ENCODE measurements around the gene CNNM2. TPM values are rescaled to one million over a fixed set of nuclear protein-coding genes. Genes with fewer than 3 reads are reported as not detected.

CNNM2 gene
- 7.2 and 9.7 TPM in 2 replicates for total RNA-seq (2014; rRNA removed)
- Bru-seq, nascent RNA: percentile 55 among the genes with signal in this experiment
- BruChase-seq, experiment 1, labeled RNA remaining after a 6-hour chase: percentile 52 among the genes with signal in this experiment
- BruChase-seq, experiment 2, labeled RNA remaining after a 2-hour chase: percentile 49 among the genes with signal in this experiment
- long read RNA-seq, full-length matches to known transcripts: 7 of 14 reads
- long read RNA-seq, partial matches to known transcripts: 3 of 14 reads
- long read RNA-seq, other reads (novel, unspliced or antisense): 4 of 14 reads

DNA sequence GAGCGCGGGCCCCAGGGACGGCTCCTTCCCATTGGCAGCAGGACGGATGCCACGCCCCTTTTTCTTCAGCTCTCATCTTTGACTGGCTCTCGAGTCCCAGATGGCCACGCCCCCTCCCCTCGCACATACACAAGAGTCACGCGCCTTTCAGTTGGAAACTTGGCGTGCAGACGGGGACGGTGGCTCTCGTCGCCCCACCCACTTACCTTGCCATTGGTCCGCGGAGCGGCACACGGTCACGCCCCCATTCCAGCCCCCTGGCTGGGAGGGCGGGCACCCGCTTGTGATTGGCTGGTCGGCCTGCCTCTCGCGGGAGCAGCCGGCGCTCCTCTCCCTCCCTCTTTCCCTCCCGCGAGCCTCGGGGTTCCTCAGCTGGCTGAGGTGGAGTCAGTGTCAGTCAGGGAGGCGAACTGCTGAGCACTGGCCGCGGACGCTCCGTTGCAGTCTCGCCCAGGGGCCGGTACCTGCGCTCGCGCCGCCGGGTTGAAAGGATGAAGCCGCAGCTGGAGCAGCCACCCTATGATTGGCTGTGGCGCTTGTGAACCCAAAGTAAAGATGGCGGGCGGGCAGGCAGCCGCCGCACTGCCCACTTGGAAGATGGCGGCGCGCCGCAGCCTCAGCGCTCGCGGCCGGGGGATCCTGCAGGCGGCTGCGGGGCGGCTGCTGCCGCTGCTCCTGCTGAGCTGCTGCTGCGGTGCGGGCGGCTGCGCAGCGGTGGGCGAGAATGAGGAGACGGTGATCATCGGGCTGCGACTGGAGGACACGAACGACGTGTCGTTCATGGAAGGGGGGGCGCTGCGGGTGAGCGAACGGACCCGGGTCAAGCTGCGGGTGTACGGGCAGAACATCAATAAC is at the start of gene CNNM2:
TSS of gene CNNM2 (plus strand) at position 333 of the 855 bp plus-strand sequence. CDS start at position 520, 187 bp downstream.
- Histone ChIP-seq H3F3A (ENCODE audit: low read length, unreplicated experiment) (no peaks in the 10 kb centered on the region), H3K9ac (ENCODE audit: low read length) (peak within 1 kb of the TSS; percentile 66), H3K36me3 (ENCODE audit: low read depth, low read length) (no peaks in the 10 kb centered on the region), H3K4me2 (ENCODE audit: low read length) (peak within 1 kb of the TSS; percentile 99), H3K27ac (ENCODE audit: low read length) (no peak within 1 kb of the TSS), H3K9me3 (ENCODE audit: low read length) (no peaks in the 10 kb centered on the region), H3K9me2 (replicated peaks; ENCODE audit: low read length) (no peaks in the 10 kb centered on the region), H3K79me2 (ENCODE audit: low read length) (peaks cover 22% of the 10 kb centered on the region), H4K20me1 (ENCODE audit: low read length) (no peaks in the 10 kb centered on the region), H3K4me1 (ENCODE audit: insufficient read depth, low read length) (peaks cover 22% of the 10 kb centered on the region), H3K4me3 (ENCODE audit: low read length) (peak within 1 kb of the TSS; percentile 85), H3K27me3 (ENCODE audit: low read length) (no peaks in the 10 kb centered on the region), H2AFZ (ENCODE audit: low read length) (peak within 1 kb of the TSS; percentile 96)
- BruUV-seq (replicated peaks): no TSS peak
- ATAC-seq (peak; percentile 89), DNase-seq (peak; percentile 98)
- TF ChIP-seq, protein P1, sequence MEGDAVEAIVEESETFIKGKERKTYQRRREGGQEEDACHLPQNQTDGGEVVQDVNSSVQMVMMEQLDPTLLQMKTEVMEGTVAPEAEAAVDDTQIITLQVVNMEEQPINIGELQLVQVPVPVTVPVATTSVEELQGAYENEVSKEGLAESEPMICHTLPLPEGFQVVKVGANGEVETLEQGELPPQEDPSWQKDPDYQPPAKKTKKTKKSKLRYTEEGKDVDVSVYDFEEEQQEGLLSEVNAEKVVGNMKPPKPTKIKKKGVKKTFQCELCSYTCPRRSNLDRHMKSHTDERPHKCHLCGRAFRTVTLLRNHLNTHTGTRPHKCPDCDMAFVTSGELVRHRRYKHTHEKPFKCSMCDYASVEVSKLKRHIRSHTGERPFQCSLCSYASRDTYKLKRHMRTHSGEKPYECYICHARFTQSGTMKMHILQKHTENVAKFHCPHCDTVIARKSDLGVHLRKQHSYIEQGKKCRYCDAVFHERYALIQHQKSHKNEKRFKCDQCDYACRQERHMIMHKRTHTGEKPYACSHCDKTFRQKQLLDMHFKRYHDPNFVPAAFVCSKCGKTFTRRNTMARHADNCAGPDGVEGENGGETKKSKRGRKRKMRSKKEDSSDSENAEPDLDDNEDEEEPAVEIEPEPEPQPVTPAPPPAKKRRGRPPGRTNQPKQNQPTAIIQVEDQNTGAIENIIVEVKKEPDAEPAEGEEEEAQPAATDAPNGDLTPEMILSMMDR (conservative IDR thresholded peaks at IDR 0.05; ENCODE audit: low read depth, low read length): no peak
- TF ChIP-seq EZH2 (IDR thresholded peaks at IDR 0.05; ENCODE audit: low read length, unreplicated experiment): no peak
- no peak for TF ChIP-seq EZH2phosphoT487 (IDR thresholded peaks at IDR 0.05; ENCODE audit: borderline replicate concordance, low read length)
- ChIA-PET CTCF (no interaction called here), POLR2A (ENCODE audit: unreplicated experiment) (interaction anchor here (0.6 to 0.7 kb wide), 2 partner anchors 123 to 150 kb away, joined by 3 to 4 read pairs; no protein-coding TSS in a partner anchor)
- intact Hi-C loops (cut with micrococcal nuclease): loop anchor here (1.0 to 2.0 kb wide), 3 partner anchors 136 to 327 kb away; partner anchors contain the start of gene RPEL1

DNA sequence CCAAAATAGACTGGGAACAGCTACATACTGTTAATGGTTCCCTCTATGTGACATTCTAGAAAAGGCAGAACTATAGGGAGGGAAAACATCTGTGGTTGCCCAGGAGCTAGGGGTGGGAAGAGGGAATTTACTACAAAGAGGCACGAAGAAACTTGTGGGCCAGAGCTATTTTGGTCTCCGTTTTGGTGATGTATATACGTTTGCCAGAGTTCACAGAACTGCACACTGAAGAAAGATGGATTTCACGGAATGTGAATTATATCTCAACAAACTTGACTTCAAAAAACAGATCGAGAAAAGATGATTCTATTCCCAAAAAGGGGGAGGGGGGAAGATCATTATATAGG is 49.2 kb upstream of the CNNM2 start:
- Histone ChIP-seq H3K4me1 (ENCODE audit: insufficient read depth, low read length) (no peaks in the 10 kb centered on the region), H3K36me3 (ENCODE audit: low read depth, low read length) (no peaks in the 10 kb centered on the region), H3K79me2 (ENCODE audit: low read length) (no peaks in the 10 kb centered on the region), H3K4me3 (ENCODE audit: low read length) (peak overlapping the region; percentile 69), H3K4me2 (ENCODE audit: low read length) (peak overlapping the region; percentile 85), H3K27me3 (ENCODE audit: low read length) (no peaks in the 10 kb centered on the region), H3K9me3 (ENCODE audit: low read length) (no peaks in the 10 kb centered on the region), H3K9ac (ENCODE audit: low read length) (peak overlapping the region; percentile 8; the same call in 1 of the 2 replicates), H3F3A (ENCODE audit: low read length, unreplicated experiment) (no peaks in the 10 kb centered on the region), H3K27ac (ENCODE audit: low read length) (no peak overlapping the region), H2AFZ (ENCODE audit: low read length) (peak overlapping the region; percentile 70), H4K20me1 (ENCODE audit: low read length) (no peaks in the 10 kb centered on the region), H3K9me2 (replicated peaks; ENCODE audit: low read length) (no peaks in the 10 kb centered on the region)
- ChIA-PET POLR2A (ENCODE audit: unreplicated experiment) (no interaction called here), CTCF (no interaction called here)
- ATAC-seq: peak; percentile 15; the same call in 1 of the 2 replicates
- intact Hi-C loops (cut with micrococcal nuclease): no loop called here
- DNase-seq: no peak
- BruUV-seq (replicated peaks): no TSS peak
- TF ChIP-seq EZH2phosphoT487 (IDR thresholded peaks at IDR 0.05; ENCODE audit: borderline replicate concordance, low read length) (no peak), EZH2 (IDR thresholded peaks at IDR 0.05; ENCODE audit: low read length, unreplicated experiment) (no peak)
- TF ChIP-seq, protein P1 (conservative IDR thresholded peaks at IDR 0.05; ENCODE audit: low read depth, low read length): no peak
